ENCODE data around the gene MYO5A.
"Not testable (repeated sequence)": the region's sequence is repeated elsewhere in the genome, so short reads cannot be mapped to it uniquely, and the experiment has no call there.

The MYO5A gene

DNA sequence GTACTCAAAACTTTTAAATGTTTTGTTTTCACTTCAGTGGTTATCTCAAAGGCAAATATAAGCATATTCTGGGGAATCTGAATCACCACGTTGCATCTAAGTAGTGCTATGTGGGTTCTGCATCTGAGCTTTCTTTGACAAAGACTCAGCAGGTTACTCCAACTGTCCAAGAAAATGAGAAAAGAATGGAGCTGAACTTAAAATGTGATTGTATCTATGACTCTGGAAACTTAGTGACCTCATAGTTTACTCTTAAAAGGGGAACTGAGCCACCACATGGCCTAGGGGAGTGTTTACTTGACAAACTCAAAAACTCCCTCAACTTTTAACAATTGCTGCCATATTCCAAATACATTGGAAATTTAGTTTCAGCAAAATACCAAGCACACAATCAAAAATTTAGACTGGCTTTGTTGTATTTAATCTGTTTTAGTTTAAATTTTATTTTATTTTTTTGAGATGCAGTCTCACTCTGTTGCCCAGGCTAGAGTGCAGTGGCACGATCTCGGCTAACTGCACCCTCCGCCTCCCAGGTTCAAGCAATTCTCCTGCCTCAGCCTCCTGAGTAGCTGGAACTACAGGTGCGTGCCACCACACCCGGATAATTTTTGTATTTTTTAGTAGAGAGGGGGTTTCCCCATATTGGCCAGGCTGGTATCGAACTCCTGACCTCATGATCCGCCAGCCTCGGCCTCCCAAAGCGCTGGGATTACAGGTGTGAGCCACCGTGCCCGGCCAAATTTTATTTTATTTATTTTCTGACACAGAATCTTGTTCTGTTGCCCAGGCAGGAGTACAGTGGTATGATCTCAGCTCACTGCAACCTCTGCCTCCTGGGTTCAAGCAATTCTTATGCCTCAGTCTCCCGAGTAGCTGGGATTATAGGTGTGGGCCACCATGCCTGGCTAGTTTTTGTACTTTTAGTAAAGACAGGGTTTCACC lies 37.0 kb upstream of the MYO5A start:
- H3K4me3 ChIP-seq (ENCODE audit: low read depth in 1 of 5, low read length in 5 of 5); H3K27me3 ChIP-seq (ENCODE audit: control insufficient read depth in 5 of 5, insufficient read depth in 4 of 5, low read length in 5 of 5); H3K9me3 ChIP-seq (ENCODE audit: control insufficient read depth in 5 of 5, low read length in 5 of 5); H3K27ac ChIP-seq (ENCODE audit: low read depth, low read length); H3K36me3 ChIP-seq (ENCODE audit: control insufficient read depth in 5 of 5, insufficient read depth in 5 of 5, low read length in 5 of 5); H3K9ac ChIP-seq (ENCODE audit: low read length in 5 of 5): not testable (repeated sequence)
- peaks cover 0 to 38% (median 32%) of the 10 kb centered on the region in 5 donors for H3K4me1 ChIP-seq (ENCODE audit: control insufficient read depth in 5 of 5, insufficient read depth in 5 of 5, low read length in 5 of 5)

DNA sequence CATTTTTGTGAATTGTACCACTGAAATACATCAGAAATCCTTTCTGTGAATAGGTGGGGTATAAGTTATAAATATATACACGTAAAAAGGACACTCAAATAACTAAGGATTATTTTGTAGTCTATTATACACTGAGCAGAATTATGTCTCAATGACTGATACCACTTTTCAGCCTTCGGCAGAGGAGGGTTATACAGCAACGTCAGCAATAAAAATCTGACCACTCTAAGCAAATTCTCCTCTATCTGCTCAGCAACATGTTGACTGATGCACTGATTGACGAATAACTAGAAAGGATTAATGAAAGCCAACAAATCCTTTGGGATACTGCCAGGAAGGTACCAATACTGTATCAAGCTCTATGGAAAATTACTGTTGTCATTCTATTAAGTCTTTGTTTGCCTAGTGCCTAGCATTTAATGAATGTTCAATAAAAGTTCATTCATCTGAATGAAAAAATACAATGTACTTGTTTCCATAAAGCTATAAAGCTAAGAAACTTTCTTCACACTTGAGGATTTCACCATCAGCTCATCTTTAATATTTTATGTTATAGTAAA lies 34.9 kb upstream of the MYO5A start:
- Histone ChIP-seq H3K4me3 (ENCODE audit: low read depth in 1 of 5, low read length in 5 of 5) (no peak overlapping the region), H3K36me3 (ENCODE audit: control insufficient read depth in 5 of 5, insufficient read depth in 5 of 5, low read length in 5 of 5) (peaks cover 0 to 2% (median 0%) of the 10 kb centered on the region in 5 donors), H3K9me3 (ENCODE audit: control insufficient read depth in 5 of 5, low read length in 5 of 5) (no peaks in the 10 kb centered on the region), H3K27ac (ENCODE audit: low read depth, low read length) (no peak overlapping the region), H3K9ac (ENCODE audit: low read length in 5 of 5) (no peak overlapping the region), H3K27me3 (ENCODE audit: control insufficient read depth in 5 of 5, insufficient read depth in 4 of 5, low read length in 5 of 5) (no peaks in the 10 kb centered on the region), H3K4me1 (ENCODE audit: control insufficient read depth in 5 of 5, insufficient read depth in 5 of 5, low read length in 5 of 5) (peaks cover 0 to 39% (median 32%) of the 10 kb centered on the region in 5 donors)

DNA sequence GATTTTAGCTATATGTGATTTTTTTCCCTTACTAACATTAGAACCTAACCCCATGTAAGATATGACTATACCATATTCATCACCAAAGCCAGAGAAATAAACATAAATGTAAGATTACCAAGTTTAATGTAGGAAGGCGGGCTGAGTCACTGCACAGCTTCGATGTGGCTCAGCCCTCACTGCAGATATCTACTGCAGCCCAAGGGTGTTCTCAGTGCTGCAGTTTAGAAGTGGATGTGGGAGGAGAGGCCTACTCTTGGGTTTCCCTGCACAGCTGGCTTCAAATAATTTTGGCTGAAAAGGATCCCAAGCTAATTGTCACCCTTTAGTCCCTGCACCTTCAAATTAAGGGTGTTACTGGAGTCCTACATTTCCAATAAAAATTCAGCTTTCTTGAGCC lies 30.9 kb upstream of the MYO5A start:
- Histone ChIP-seq H3K36me3 (ENCODE audit: control insufficient read depth in 5 of 5, insufficient read depth in 5 of 5, low read length in 5 of 5) (peaks cover 0 to 6% (median 2%) of the 10 kb centered on the region in 5 donors), H3K9ac (ENCODE audit: low read length in 5 of 5) (no peak overlapping the region), H3K4me1 (ENCODE audit: control insufficient read depth in 5 of 5, insufficient read depth in 5 of 5, low read length in 5 of 5) (peaks cover 0 to 21% (median 18%) of the 10 kb centered on the region in 5 donors), H3K9me3 (ENCODE audit: control insufficient read depth in 5 of 5, low read length in 5 of 5) (no peaks in the 10 kb centered on the region), H3K4me3 (ENCODE audit: low read depth in 1 of 5, low read length in 5 of 5) (no peak overlapping the region), H3K27ac (ENCODE audit: low read depth, low read length) (no peak overlapping the region), H3K27me3 (ENCODE audit: control insufficient read depth in 5 of 5, insufficient read depth in 4 of 5, low read length in 5 of 5) (no peaks in the 10 kb centered on the region)

DNA sequence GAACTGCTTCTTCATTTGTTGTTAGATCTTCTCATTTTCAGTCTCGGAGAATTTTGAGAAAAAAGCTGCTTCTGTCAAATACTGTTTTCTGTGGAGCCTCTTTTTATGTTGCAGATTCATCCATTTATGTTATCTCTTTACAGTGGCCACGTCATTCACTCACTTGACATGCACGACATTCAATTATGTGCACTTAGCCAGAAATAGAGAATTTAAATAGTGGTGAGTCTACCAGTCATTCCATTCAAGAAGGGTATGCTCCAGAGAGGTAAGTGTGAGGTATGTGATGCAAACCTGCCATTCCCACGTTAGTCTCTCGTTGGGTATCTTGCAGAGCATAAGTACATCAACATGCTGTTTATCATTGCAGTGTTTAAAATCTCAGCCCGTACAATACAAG lies 30.3 kb upstream of the MYO5A start:
- Histone ChIP-seq H3K36me3 (ENCODE audit: control insufficient read depth in 5 of 5, insufficient read depth in 5 of 5, low read length in 5 of 5) (peaks cover 0 to 6% (median 2%) of the 10 kb centered on the region in 5 donors), H3K9ac (ENCODE audit: low read length in 5 of 5) (no peak overlapping the region), H3K4me1 (ENCODE audit: control insufficient read depth in 5 of 5, insufficient read depth in 5 of 5, low read length in 5 of 5) (peaks cover 0 to 21% (median 18%) of the 10 kb centered on the region in 5 donors), H3K4me3 (ENCODE audit: low read depth in 1 of 5, low read length in 5 of 5) (no peak overlapping the region), H3K27me3 (ENCODE audit: control insufficient read depth in 5 of 5, insufficient read depth in 4 of 5, low read length in 5 of 5) (no peaks in the 10 kb centered on the region), H3K9me3 (ENCODE audit: control insufficient read depth in 5 of 5, low read length in 5 of 5) (no peaks in the 10 kb centered on the region), H3K27ac (ENCODE audit: low read depth, low read length) (no peak overlapping the region)

DNA sequence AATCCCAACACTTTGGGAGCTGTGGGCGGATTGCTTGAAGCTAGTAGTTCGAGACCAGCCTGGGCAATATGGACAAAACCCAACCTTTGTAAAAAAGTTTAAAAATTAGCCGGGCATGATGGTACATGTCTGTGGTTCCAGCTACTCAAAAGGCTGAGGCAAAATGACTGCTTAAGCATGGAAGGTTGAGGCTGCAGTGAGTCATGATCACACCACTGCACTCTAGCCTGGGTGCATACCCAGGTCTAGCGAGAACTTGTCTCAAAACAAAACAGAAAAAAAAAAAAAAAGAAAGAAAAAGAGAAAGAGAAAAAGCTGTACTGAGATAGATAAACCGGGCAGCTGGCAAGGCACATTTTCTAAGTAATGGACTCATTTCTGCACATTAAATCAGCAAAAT lies 29.5 kb upstream of the MYO5A start:
- no peaks in the 10 kb centered on the region for H3K27me3 ChIP-seq (ENCODE audit: control insufficient read depth in 5 of 5, insufficient read depth in 4 of 5, low read length in 5 of 5)
- no peak overlapping the region for H3K9ac ChIP-seq (ENCODE audit: low read length in 5 of 5)
- no peak overlapping the region for H3K27ac ChIP-seq (ENCODE audit: low read depth, low read length)
- no peaks in the 10 kb centered on the region for H3K9me3 ChIP-seq (ENCODE audit: control insufficient read depth in 5 of 5, low read length in 5 of 5)
- no peak overlapping the region for H3K4me3 ChIP-seq (ENCODE audit: low read depth in 1 of 5, low read length in 5 of 5)
- H3K36me3 ChIP-seq (ENCODE audit: control insufficient read depth in 5 of 5, insufficient read depth in 5 of 5, low read length in 5 of 5), result peaks cover 2 to 6% (median 4%) of the 10 kb centered on the region in 5 donors
- H3K4me1 ChIP-seq (ENCODE audit: control insufficient read depth in 5 of 5, insufficient read depth in 5 of 5, low read length in 5 of 5), result peaks cover 0 to 24% (median 16%) of the 10 kb centered on the region in 5 donors

DNA sequence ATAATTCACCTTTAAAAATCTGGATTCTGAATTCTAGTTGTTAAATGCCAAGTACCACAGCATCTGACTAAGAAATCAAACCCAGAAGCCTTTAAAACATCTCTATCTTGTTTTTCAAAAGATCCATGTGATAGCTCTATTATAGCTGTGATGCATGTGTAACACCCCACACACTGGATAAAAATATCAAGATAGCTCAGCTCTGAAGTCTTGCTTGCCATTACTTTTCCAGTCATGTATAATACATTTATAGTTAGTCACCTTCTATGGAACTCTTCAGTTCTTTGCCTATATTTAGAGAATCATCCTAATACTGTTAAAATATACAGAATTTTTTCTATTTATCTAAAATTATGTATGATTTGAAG lies 28.6 kb upstream of the MYO5A start:
- Histone ChIP-seq H3K27ac (ENCODE audit: low read depth, low read length) (no peak overlapping the region), H3K4me3 (ENCODE audit: low read depth in 1 of 5, low read length in 5 of 5) (no peak overlapping the region), H3K36me3 (ENCODE audit: control insufficient read depth in 5 of 5, insufficient read depth in 5 of 5, low read length in 5 of 5) (peaks cover 2 to 6% (median 4%) of the 10 kb centered on the region in 5 donors), H3K9me3 (ENCODE audit: control insufficient read depth in 5 of 5, low read length in 5 of 5) (no peaks in the 10 kb centered on the region), H3K9ac (ENCODE audit: low read length in 5 of 5) (no peak overlapping the region), H3K27me3 (ENCODE audit: control insufficient read depth in 5 of 5, insufficient read depth in 4 of 5, low read length in 5 of 5) (no peaks in the 10 kb centered on the region), H3K4me1 (ENCODE audit: control insufficient read depth in 5 of 5, insufficient read depth in 5 of 5, low read length in 5 of 5) (peaks cover 0 to 24% (median 18%) of the 10 kb centered on the region in 5 donors)

DNA sequence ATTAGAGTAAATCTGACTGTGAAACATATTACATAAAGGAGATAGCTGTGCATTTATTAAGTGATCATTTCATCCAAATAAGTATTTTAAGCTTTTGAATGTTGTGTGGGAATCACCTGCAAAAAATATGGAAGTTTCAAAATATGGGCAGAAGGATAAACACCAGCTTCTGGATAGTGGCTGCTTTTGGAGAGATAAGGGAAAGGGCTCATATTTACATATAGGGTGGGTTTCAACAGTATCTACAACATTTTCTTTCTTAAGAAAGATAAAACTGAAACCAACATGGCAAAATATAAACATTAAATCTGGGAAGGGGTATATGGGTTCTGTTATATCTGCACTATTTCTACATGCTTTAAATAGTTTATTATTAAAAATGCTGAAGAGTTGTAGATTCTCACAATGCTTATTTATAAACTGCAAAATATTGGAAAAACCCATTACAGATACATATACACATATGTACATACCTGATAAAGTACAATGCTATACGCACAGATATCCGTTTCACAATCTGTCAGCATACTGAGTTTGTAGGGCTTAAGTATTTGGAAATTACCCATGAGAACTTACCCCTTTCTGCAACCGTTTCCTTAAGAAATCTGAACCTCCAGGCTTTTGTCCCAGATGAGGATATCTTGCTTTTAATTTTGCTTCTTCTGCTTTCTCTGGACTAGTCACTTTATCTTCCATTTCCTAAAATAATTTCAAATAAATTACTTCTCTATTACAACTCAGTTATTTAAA lies 28.0 kb upstream of the MYO5A start:
- Histone ChIP-seq H3K4me3 (ENCODE audit: low read depth in 1 of 5, low read length in 5 of 5) (no peak overlapping the region), H3K36me3 (ENCODE audit: control insufficient read depth in 5 of 5, insufficient read depth in 5 of 5, low read length in 5 of 5) (peaks cover 3 to 10% (median 7%) of the 10 kb centered on the region in 5 donors), H3K27ac (ENCODE audit: low read depth, low read length) (no peak overlapping the region), H3K9ac (ENCODE audit: low read length in 5 of 5) (no peak overlapping the region), H3K4me1 (ENCODE audit: control insufficient read depth in 5 of 5, insufficient read depth in 5 of 5, low read length in 5 of 5) (peaks cover 0 to 24% (median 18%) of the 10 kb centered on the region in 5 donors), H3K9me3 (ENCODE audit: control insufficient read depth in 5 of 5, low read length in 5 of 5) (no peaks in the 10 kb centered on the region), H3K27me3 (ENCODE audit: control insufficient read depth in 5 of 5, insufficient read depth in 4 of 5, low read length in 5 of 5) (no peaks in the 10 kb centered on the region)

DNA sequence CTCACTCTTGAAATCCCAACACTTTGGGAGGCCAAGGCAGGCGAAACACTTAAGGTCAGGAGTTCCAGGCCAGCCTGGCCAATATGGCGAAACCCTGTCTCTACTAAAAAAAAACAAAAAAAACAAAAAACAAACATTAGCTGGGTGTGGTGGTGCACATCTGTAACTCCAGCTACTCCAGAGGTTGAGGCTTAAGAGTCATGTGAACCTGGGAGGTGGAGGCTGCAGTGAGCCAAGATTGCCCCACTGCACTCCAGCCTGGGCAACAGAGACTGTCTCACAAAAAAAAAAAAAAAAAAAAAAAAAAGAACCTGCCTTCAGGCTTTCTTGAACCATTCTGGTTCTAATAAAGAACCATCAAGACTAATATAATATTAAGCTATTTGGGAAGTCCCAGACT lies 23.6 kb upstream of the MYO5A start:
- peaks cover 0 to 15% (median 7%) of the 10 kb centered on the region in 5 donors for H3K4me1 ChIP-seq (ENCODE audit: control insufficient read depth in 5 of 5, insufficient read depth in 5 of 5, low read length in 5 of 5)
- H3K27me3 ChIP-seq (ENCODE audit: control insufficient read depth in 5 of 5, insufficient read depth in 4 of 5, low read length in 5 of 5), result no peaks in the 10 kb centered on the region
- no peak overlapping the region for H3K4me3 ChIP-seq (ENCODE audit: low read depth in 1 of 5, low read length in 5 of 5)
- no peak overlapping the region for H3K9ac ChIP-seq (ENCODE audit: low read length in 5 of 5)
- no peaks in the 10 kb centered on the region for H3K9me3 ChIP-seq (ENCODE audit: control insufficient read depth in 5 of 5, low read length in 5 of 5)
- H3K27ac ChIP-seq (ENCODE audit: low read depth, low read length), result no peak overlapping the region
- peaks cover 24 to 38% (median 32%) of the 10 kb centered on the region in 5 donors for H3K36me3 ChIP-seq (ENCODE audit: control insufficient read depth in 5 of 5, insufficient read depth in 5 of 5, low read length in 5 of 5)

DNA sequence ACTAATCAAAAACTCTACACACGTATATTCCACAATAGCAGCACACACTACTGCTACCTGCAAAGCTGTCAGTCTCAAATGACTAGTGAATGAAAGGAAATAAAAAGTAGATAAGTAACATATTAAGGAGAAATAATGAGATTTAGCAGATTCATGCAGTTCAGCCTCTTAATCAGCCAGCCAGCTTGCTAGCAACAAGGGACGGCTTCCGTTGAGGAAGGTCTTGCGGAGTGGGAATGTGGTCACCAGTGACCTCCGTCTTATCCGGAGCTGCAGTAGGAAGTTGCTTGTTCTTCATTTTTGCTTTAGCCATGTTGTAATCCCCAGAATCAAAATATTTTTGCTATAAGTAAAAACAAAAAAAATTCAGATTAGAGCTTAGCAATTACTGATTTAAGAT lies 23.1 kb upstream of the MYO5A start:
- Histone ChIP-seq H3K36me3 (ENCODE audit: control insufficient read depth in 5 of 5, insufficient read depth in 5 of 5, low read length in 5 of 5) (peaks cover 24 to 40% (median 35%) of the 10 kb centered on the region in 5 donors), H3K9me3 (ENCODE audit: control insufficient read depth in 5 of 5, low read length in 5 of 5) (no peaks in the 10 kb centered on the region), H3K27me3 (ENCODE audit: control insufficient read depth in 5 of 5, insufficient read depth in 4 of 5, low read length in 5 of 5) (no peaks in the 10 kb centered on the region), H3K27ac (ENCODE audit: low read depth, low read length) (no peak overlapping the region), H3K4me3 (ENCODE audit: low read depth in 1 of 5, low read length in 5 of 5) (no peak overlapping the region), H3K9ac (ENCODE audit: low read length in 5 of 5) (no peak overlapping the region), H3K4me1 (ENCODE audit: control insufficient read depth in 5 of 5, insufficient read depth in 5 of 5, low read length in 5 of 5) (peaks cover 0 to 10% (median 5%) of the 10 kb centered on the region in 5 donors)

DNA sequence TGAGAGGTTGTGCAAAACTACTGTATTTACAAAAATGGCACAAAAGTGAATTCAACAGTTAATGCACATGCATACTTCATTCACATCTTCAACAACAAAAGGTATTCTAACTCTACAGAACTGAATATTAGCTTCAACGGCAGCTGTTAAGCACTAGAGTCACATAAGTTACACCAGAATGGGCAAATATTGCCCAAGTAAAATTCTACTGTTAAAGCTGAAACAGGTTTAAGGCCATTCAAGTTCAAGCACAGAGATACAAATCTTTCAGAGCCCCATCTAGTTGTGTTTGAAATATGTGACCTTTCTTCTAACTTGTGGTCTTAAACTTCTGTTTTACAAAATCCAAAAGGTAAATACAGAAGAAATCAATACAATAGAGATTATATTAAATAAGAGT lies 22.5 kb upstream of the MYO5A start:
- not testable (repeated sequence) for H3K27me3 ChIP-seq (ENCODE audit: control insufficient read depth in 5 of 5, insufficient read depth in 4 of 5, low read length in 5 of 5); H3K9ac ChIP-seq (ENCODE audit: low read length in 5 of 5); H3K27ac ChIP-seq (ENCODE audit: low read depth, low read length); H3K4me1 ChIP-seq (ENCODE audit: control insufficient read depth in 5 of 5, insufficient read depth in 5 of 5, low read length in 5 of 5); H3K4me3 ChIP-seq (ENCODE audit: low read depth in 1 of 5, low read length in 5 of 5); H3K9me3 ChIP-seq (ENCODE audit: control insufficient read depth in 5 of 5, low read length in 5 of 5)
- peaks cover 29 to 43% (median 40%) of the 10 kb centered on the region in 5 donors for H3K36me3 ChIP-seq (ENCODE audit: control insufficient read depth in 5 of 5, insufficient read depth in 5 of 5, low read length in 5 of 5)

Measured in subcutaneous abdominal adipose tissue (tissue), 5 donors.